NCI-H1694 treated with DMSO at 0.1 percent for 48 hours (cell line): Measurements from ENCODE around the gene HMGB1.

ENCODE experiments used
- DNase-seq: peaks from one replicate; lab custom pipeline; 2025; lab: John Stamatoyannopoulos, UW

The HMGB1 gene

GRCh38 chr13:30429721-30430694 lies 35.7 kb downstream of the HMGB1 start:
- no peak for DNase-seq

GRCh38 chr13:30429235-30429634 lies 36.5 kb downstream of the HMGB1 start:
- no peak for DNase-seq

GRCh38 chr13:30423891-30424290 lies 41.8 kb downstream of the HMGB1 start:
- no peak for DNase-seq

GRCh38 chr13:30422054-30422839 lies 43.5 kb downstream of the HMGB1 start, which contains the start of gene UBE2L5:
UBE2L5 (plus strand) TSS chr13:30422493; CDS start chr13:30427991, 5,498 bp downstream.
- DNase-seq, result peak; percentile 41

- no peak for DNase-seq
These were observed 44.4 kb downstream of the HMGB1 start for GRCh38 chr13:30421093-30422053.

- DNase-seq, result no peak
These were observed 46.8 kb downstream of the HMGB1 start for GRCh38 chr13:30418717-30419459.

- DNase-seq, result no peak
These were observed 47.5 kb downstream of the HMGB1 start for GRCh38 chr13:30418075-30418716.

GRCh38 chr13:30416471-30416870 lies 49.3 kb downstream of the HMGB1 start:
- no peak for DNase-seq

GRCh38 chr13:30415430-30416030 lies 50.2 kb downstream of the HMGB1 start:
- no peak for DNase-seq

GRCh38 chr13:30413842-30414241 lies 51.9 kb downstream of the HMGB1 start:
- no peak for DNase-seq

- DNase-seq, result no peak
These were observed 53.4 kb downstream of the HMGB1 start for GRCh38 chr13:30412346-30412745.

- no peak for DNase-seq
These were observed 55.0 kb downstream of the HMGB1 start for GRCh38 chr13:30410705-30411125.

GRCh38 chr13:30409886-30410704 lies 55.6 kb downstream of the HMGB1 start:
- no peak for DNase-seq

GRCh38 chr13:30408319-30409101 lies 57.2 kb downstream of the HMGB1 start:
- DNase-seq, result peak; percentile 5

GRCh38 chr13:30406779-30407416 lies 58.8 kb downstream of the HMGB1 start:
- no peak for DNase-seq
